ENCODE data around the gene ZC3H18. TPM values are rescaled to one million over a fixed set of nuclear protein-coding genes. Genes with fewer than 3 reads are reported as not detected.

Gene ZC3H18
- total and polyA plus RNA-seq, 2 experiments from 2014 or later = 30.0 to 40.7 TPM

- TF ChIP-seq CTCF (conservative IDR thresholded peaks at IDR 0.05; ENCODE audit: low read depth in 2 of 2) = no peak; a peak in 1 of 4 replicates
- no peak for TF ChIP-seq EZH2 (IDR thresholded peaks at IDR 0.05; ENCODE audit: low read depth, unreplicated experiment)
- TF ChIP-seq NANOG (IDR thresholded peaks at IDR 0.05; ENCODE audit: borderline replicate concordance) = no peak
- TF ChIP-seq ZNF331 (CRISPR knock-in tag; IDR thresholded peaks at IDR 0.05; ENCODE audit: low read depth) = no peak
- TF ChIP-seq STAT1 (IDR thresholded peaks at IDR 0.05; ENCODE audit: unreplicated experiment) = no peak
- TF ChIP-seq REST (IDR thresholded peaks at IDR 0.05; ENCODE audit: unreplicated experiment) = no peak
- TF ChIP-seq ZNF114 (CRISPR knock-in tag; IDR thresholded peaks at IDR 0.05) = no peak
Measured at GRCh38 chr16:88655733-88656281, 85.6 kb downstream of the ZC3H18 start (continued).

- Histone ChIP-seq H3K9me2 (ENCODE audit: insufficient read depth) (no peaks in the 10 kb centered on the region), H3F3A (replicated peaks; ENCODE audit: low read depth) (0 out of 2 replicates have a peak, but pooled peaks cover 9% of the 10 kb centered on the region), H2AFZ (no peak overlapping the region), H3K79me2 (replicated peaks; ENCODE audit: insufficient read depth) (peaks cover 34% of the 10 kb centered on the region), H3K4me1 (ENCODE audit: insufficient read depth) (peaks cover 10% of the 10 kb centered on the region), H3K4me2 (no peak overlapping the region), H3K27me3 (ENCODE audit: insufficient read depth) (no peaks in the 10 kb centered on the region), H3K4me3 (no peak overlapping the region), H3K36me3 (ENCODE audit: insufficient read depth) (peaks cover 7% of the 10 kb centered on the region), H4K20me1 (replicated peaks; ENCODE audit: insufficient read depth) (peaks cover 29% of the 10 kb centered on the region; the same call in 1 of the 2 replicates), H3K27ac (ENCODE audit: low read depth) (no peak overlapping the region)
- Mint-ChIP-seq H3K4me1 (peaks cover 5% of the 10 kb centered on the region; the same call in 2 of the 3 replicates), H3K36me3 (ENCODE audit: low read depth) (peaks cover 18% of the 10 kb centered on the region), H3K4me3 (no peak overlapping the region), H3K27me3 (ENCODE audit: insufficient read depth, low read depth, poor library complexity) (no peaks in the 10 kb centered on the region), H3K9me3 (no peaks in the 10 kb centered on the region), H3K27ac (no peak overlapping the region)
- DNase-seq (ENCODE audit: low spot score) (no peak), ATAC-seq (no peak)
- TF ChIP-seq EZH2phosphoT487 (IDR thresholded peaks at IDR 0.05; ENCODE audit: unreplicated experiment) = no peak
- TF ChIP-seq ZNF331 (CRISPR knock-in tag; IDR thresholded peaks at IDR 0.05; ENCODE audit: low read depth) = no peak
- no peak for TF ChIP-seq NANOG (IDR thresholded peaks at IDR 0.05; ENCODE audit: borderline replicate concordance)
- TF ChIP-seq EZH2 (IDR thresholded peaks at IDR 0.05; ENCODE audit: low read depth, unreplicated experiment) = no peak
- TF ChIP-seq ZNF114 (CRISPR knock-in tag; IDR thresholded peaks at IDR 0.05) = no peak
- no peak for TF ChIP-seq POLR2AphosphoS5 (IDR thresholded peaks at IDR 0.05; ENCODE audit: low read depth)
- no peak for TF ChIP-seq REST (IDR thresholded peaks at IDR 0.05; ENCODE audit: unreplicated experiment)
- no peak for TF ChIP-seq JUNB (IDR thresholded peaks at IDR 0.05; ENCODE audit: unreplicated experiment)
- TF ChIP-seq ETS1 (IDR thresholded peaks at IDR 0.05) = no peak
Measured at GRCh38 chr16:88656291-88656980, 86.2 kb downstream of the ZC3H18 start.
